K562 (cell line): ENCODE results near the gene KIAA1958.

Experiments
- EP300 ChIP-seq: IDR thresholded peaks from 2 replicates; pipeline ENCODE4 v1.6.1; 2012; ENCODE audit warnings: low read length, improper control_type of control experiment
- JUN ChIP-seq, 2 experiments: sonication (generic) in 1 of 2; formaldehyde crosslinking in 1 of 2; IDR thresholded peaks; 2 replicates each; pipeline versions ENCODE4 v1.6.1 to v1.8.0; 2012 to 2022; ENCODE audit warnings: borderline replicate concordance in 2 of 2, mild to moderate bottlenecking in 2 of 2, improper control_type of control experiment in 1 of 2, low read depth in 1 of 2, low read length in 1 of 2, missing genetic modification reagents in 1 of 2
- NFE2L1 ChIP-seq: fragments of 450-650 bp; IDR thresholded peaks from 2 replicates; pipeline ENCODE4 v1.6.1; 2016; ENCODE audit warnings: missing genetic modification characterization, low read depth, mild to moderate bottlenecking, missing compliant biosample characterization, moderate library complexity, borderline replicate concordance
- ZFX ChIP-seq: sonication (generic); formaldehyde crosslinking; IDR thresholded peaks from 2 replicates; pipeline ENCODE4 v1.8.0; 2022; ENCODE audit warnings: mild to moderate bottlenecking, missing genetic modification reagents, moderate library complexity
- ZKSCAN1 ChIP-seq: fragments of 150-350 bp; IDR thresholded peaks from 2 replicates; pipeline ENCODE4 v1.6.1; 2016; ENCODE audit warnings: low read depth, low read length

DNA sequence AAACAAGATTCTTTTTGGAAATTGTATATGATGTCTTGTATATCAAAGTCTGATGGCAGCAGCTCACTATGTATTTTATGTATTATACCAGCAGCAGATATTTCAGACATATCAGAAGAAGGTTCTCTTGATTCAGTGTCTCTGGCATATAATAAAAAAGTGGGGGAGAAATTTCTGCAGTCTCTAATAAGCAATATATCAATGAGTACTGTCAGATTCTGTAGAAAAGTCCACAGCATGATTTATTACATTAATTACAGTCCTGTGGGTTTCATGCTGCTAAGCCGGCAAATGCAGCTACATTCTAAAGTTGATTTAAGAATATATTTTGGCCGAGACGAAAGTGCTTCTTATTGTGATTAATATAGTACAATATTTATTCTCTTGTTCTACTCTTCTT is 113.1 kb downstream of the KIAA1958 start:
- TF ChIP-seq ZKSCAN1 (no peak), JUN (IDR thresholded peaks at IDR 0.05; ENCODE audit: borderline replicate concordance, low read depth, low read length) (no peak), JUN (CRISPR knock-in tag; IDR thresholded peaks at IDR 0.05; ENCODE audit: borderline replicate concordance) (no peak), ZFX (CRISPR knock-in tag) (no peak), EP300 (no peak), NFE2L1 (no peak)
